HG02623 (cell line): ENCODE measurements around the gene ZFAND2A.
A peak's percentile ranks its signal among the peaks of the same experiment; 100 is the strongest.
"Not testable (repeated sequence)": the region's sequence is repeated elsewhere in the genome, so short reads cannot be mapped to it uniquely, and the experiment has no call there.

ENCODE experiments used
- ATAC-seq: cut with Tn5 transposase; IDR thresholded peaks from one replicate; pipeline ENCODE4 v1.9.1; 2021; ENCODE audit warnings: moderate library complexity; ENCODE audit not compliant: unreplicated experiment

Gene ZFAND2A

GRCh38 chr7:1159891-1160669 is at the start of gene ZFAND2A:
Gene ZFAND2A (minus strand): TSS chr7:1160196. CDS start chr7:1158212, 1,984 bp downstream.
- ATAC-seq: peak; percentile 97

- no peak for ATAC-seq
Observed at GRCh38 chr7:1209097-1209496, 49.1 kb upstream of the ZFAND2A start.

GRCh38 chr7:1205742-1206141 is 45.7 kb upstream of the ZFAND2A start:
- not testable (repeated sequence) for ATAC-seq

- no peak for ATAC-seq
Observed at GRCh38 chr7:1204460-1205140, 44.6 kb upstream of the ZFAND2A start.

- not testable (repeated sequence) for ATAC-seq
Observed at GRCh38 chr7:1202914-1203313, 42.9 kb upstream of the ZFAND2A start.

- no peak for ATAC-seq
Observed at GRCh38 chr7:1201916-1202315, 41.9 kb upstream of the ZFAND2A start.

GRCh38 chr7:1200045-1200444 is 40.0 kb upstream of the ZFAND2A start:
- ATAC-seq: no peak

GRCh38 chr7:1197997-1198625 is 38.1 kb upstream of the ZFAND2A start:
- ATAC-seq: no peak

GRCh38 chr7:1196950-1197349 is 37.0 kb upstream of the ZFAND2A start:
- ATAC-seq: no peak

- ATAC-seq: not testable (repeated sequence)
Observed at GRCh38 chr7:1196441-1196840, 36.4 kb upstream of the ZFAND2A start.

GRCh38 chr7:1193593-1194424 is 33.8 kb upstream of the ZFAND2A start:
- no peak for ATAC-seq

- no peak for ATAC-seq
Observed at GRCh38 chr7:1192171-1192676, 32.2 kb upstream of the ZFAND2A start.

GRCh38 chr7:1189986-1190772 is 30.2 kb upstream of the ZFAND2A start:
- ATAC-seq: no peak

GRCh38 chr7:1188720-1189294 is 28.8 kb upstream of the ZFAND2A start:
- no peak for ATAC-seq

- no peak for ATAC-seq
Observed at GRCh38 chr7:1187127-1187526, 27.1 kb upstream of the ZFAND2A start.

- ATAC-seq: no peak
Observed at GRCh38 chr7:1181640-1182039, 21.6 kb upstream of the ZFAND2A start.

- no peak for ATAC-seq
Observed at GRCh38 chr7:1181031-1181430, 21.0 kb upstream of the ZFAND2A start.

GRCh38 chr7:1176891-1177373 is 16.9 kb upstream of the ZFAND2A start:
- no peak for ATAC-seq
